Measurements from ENCODE around the gene INPPL1.

INPPL1 gene

DNA sequence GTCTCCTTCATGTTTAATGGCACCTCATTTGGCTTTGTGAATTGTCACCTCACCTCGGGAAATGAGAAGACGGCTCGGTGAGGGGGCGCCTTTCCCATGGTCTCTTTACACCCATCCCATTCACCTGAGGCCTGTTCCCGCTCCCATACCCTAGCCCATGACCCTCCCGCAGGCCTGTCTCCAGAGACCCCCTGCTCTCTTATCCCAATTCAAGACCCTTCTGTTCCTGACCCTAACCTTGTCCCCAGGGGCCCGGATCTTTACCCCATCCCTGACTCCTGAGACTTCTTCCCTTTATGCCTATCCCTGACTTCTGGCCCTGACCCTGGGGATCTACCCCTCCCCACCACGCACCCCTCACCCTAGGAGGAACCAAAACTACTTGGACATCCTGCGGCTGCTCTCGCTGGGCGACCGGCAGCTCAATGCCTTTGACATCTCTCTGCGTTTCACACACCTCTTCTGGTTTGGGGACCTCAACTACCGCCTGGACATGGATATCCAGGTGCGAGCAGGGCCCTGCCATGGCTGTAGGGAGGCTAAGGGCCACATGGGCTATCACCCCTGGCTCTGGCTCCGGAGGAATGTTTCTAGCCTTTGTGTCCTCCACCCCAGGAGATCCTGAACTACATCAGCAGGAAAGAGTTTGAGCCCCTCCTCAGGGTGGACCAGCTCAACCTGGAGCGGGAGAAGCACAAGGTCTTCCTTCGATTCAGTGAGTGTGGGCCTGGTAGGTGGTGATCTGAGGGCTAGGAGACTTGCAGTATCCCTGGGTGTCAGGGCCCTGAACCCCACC, 7.9 kb downstream of the INPPL1 start:
- no peak for DNase-seq (ENCODE audit: low read depth in 2 of 2)

- no peak for DNase-seq (ENCODE audit: low read depth in 2 of 2)
Observed at GRCh38 chr11:72233056-72233772, 8.6 kb downstream of the INPPL1 start.

GRCh38 chr11:72233773-72234513, 9.4 kb downstream of the INPPL1 start:
- no peak for DNase-seq (ENCODE audit: low read depth in 2 of 2)

- DNase-seq (ENCODE audit: low read depth in 2 of 2): no peak
Observed at GRCh38 chr11:72234514-72234830, 9.9 kb downstream of the INPPL1 start.

DNA sequence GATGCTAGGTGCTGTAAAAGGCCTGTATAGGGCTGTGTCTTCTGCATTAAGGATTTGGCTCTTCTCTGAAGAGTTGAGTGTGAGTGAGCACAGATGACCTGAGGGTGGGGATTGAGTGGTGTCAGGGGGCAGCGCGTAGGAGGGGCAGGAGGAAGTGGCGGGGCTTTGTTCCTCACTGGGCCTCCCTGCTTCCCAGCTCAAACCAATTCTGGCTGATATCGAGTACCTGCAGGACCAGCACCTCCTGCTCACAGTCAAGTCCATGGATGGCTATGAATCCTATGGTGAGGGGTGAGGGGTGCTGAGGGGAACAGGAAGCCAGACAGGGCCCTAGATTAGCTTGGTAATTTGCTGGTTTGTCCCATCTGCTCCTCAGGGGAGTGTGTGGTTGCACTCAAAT, 10.4 kb downstream of the INPPL1 start:
- DNase-seq (ENCODE audit: low read depth in 2 of 2): no peak

DNA sequence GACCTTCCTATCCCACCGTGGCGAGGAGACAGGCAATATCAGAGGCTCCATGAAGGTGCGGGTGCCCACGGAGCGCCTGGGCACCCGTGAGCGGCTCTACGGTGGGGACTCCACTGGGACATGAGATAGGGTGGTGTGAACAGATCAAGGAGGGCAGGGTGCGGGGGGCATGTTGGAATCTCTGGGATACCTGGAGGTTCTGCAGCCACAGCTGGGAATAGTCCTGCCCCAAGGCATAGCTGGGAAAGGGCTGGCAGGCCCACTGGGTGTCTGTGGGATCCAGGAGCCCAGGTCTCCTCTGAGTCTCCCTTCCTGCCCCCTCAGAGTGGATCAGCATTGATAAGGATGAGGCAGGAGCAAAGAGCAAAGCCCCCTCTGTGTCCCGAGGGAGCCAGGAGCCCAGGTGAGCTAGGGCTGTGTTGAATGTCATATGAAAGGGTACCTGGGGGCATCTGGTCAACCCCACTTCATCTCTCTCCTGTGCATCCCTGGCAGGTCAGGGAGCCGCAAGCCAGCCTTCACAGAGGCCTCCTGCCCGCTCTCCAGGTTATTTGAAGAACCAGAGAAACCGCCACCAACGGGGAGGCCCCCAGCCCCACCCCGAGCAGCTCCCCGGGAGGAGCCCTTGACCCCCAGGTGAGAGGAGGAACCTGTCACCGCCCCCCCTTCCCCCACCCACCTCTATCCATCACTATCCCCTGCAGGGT, 10.9 kb downstream of the INPPL1 start:
- DNase-seq (ENCODE audit: low read depth in 2 of 2): no peak

- DNase-seq (ENCODE audit: low read depth in 2 of 2): no peak
Observed at GRCh38 chr11:72236083-72236697, 11.6 kb downstream of the INPPL1 start.

GRCh38 chr11:72236774-72237111, 12.2 kb downstream of the INPPL1 start:
- DNase-seq (ENCODE audit: low read depth in 2 of 2): no peak

DNA sequence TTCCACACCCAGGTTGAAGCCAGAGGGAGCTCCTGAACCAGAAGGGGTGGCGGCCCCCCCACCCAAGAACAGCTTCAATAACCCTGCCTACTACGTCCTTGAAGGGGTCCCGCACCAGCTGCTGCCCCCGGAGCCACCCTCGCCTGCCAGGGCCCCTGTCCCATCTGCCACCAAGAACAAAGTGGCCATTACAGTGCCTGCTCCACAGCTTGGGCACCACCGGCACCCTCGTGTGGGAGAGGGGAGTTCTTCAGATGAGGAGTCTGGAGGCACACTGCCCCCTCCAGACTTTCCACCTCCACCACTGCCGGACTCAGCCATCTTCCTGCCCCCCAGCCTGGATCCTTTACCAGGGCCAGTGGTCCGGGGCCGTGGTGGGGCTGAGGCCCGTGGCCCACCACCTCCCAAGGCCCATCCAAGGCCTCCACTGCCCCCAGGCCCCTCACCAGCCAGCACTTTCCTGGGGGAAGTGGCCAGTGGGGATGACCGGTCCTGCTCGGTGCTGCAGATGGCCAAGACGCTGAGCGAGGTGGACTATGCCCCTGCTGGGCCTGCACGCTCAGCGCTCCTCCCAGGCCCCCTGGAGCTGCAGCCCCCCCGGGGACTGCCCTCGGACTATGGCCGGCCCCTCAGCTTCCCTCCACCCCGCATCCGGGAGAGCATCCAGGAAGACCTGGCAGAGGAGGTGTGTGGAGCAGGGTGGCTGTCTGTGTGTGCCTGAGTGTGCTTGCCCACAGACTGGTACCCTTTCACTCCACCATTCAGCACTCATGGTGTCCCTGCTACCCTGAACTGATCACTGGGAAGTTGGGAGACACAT, 12.8 kb downstream of the INPPL1 start:
- no peak for DNase-seq (ENCODE audit: low read depth in 2 of 2)

GRCh38 chr11:72238040-72238450, 13.5 kb downstream of the INPPL1 start:
- peak; percentile 36 to 37 for DNase-seq (ENCODE audit: low read depth in 2 of 2)

- DNase-seq (ENCODE audit: low read depth in 2 of 2): no peak
Observed at GRCh38 chr11:72238492-72239312, 14.1 kb downstream of the INPPL1 start.

GRCh38 chr11:72239313-72239848, 14.8 kb downstream of the INPPL1 start:
- no peak for DNase-seq (ENCODE audit: low read depth in 2 of 2)

DNA sequence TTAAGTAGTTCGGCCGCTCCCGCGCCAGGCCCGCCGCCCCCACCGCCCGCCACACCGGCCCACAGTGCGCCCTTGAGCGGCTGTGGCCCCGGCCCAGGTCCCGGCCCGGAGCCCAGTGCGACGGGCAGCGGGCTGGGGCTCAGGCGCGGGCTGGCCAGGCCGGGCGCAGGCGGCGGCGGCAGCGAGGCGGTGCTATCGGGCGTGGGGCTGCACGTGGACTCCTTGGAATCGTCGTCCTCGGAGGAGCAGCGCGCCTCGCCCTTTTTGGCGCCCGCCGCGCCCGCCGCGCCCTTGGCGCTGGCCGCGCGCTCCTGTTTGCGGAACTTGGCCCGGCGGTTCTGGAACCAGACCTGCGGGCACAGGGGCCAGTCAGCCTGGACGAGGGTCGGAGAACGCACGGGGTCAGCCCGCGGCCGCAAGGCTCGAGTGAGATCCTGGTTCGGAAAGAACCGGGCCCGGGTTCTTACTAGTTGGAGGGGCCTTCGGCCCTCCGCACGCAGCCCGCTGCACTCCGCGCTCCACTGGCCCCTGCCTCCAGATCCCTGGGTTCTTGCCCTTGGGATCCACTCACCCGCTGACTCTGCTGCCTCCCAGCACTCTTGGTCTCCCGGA, 15.4 kb downstream of the INPPL1 start:
- DNase-seq (ENCODE audit: low read depth in 2 of 2): no peak

DNA sequence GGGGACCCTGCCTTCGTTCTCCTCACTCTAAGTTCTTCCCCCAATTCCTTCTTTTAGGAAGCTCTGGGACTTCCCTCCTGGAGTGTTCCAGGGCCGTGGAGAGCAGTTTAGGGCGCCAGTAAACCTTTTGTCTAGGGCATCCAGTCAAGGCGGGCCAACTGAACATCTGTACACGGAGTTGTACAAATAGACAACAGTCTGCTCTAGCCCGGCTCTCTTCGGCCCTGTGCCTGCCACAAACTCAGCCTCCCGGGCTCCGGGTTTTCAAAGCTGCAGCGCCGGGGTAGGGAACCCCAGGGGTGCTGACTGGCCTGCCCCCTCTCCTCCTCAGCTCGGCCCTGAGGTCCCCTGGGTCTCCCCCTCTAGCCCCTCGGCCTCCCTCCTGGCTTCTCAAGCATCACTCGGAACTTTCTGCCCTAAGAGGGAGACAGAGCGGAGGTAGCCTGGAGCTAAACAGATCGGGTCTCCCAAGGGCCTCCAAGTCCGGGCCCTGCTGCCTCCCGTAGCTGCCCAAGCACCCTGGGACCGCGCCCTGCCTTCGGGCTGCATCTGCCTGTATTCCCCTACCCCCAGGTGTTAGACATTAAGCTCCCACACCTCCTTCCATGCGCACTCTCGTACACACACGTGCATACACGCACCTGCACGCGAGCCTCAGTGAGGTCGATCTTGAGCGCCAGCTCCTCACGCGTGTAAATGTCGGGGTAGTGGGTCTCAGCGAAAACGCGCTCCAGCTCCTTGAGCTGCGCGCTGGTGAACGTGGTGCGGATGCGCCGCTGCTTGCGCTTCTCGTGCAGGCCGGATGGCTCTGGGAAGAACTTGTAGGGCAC, 16.1 kb downstream of the INPPL1 start:
- no peak for DNase-seq (ENCODE audit: low read depth in 2 of 2)

GRCh38 chr11:72241291-72241781, 16.8 kb downstream of the INPPL1 start:
- no peak for DNase-seq (ENCODE audit: low read depth in 2 of 2)

DNA sequence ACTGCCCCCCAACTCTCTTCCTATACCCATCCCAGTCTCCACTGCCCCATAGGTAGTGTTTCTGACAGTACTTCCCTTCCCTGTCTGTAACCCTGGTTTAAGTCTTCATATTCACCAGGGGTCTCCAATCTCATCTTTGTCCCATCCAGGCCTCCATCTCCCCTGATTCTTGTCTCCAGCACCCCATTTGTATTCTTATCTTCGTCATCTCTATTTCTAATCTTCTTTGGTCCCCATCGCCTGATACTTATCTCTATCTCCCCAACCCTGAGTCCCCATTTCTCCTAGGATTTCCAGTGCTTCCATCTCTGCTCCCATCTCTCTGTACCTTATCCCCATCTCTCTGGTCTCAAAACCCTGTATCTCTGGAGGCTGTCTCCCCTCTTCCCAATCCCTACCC, 17.6 kb downstream of the INPPL1 start:
- no peak for DNase-seq (ENCODE audit: low read depth in 2 of 2)

GRCh38 chr11:72243173-72244059, 18.8 kb downstream of the INPPL1 start:
- no peak for DNase-seq (ENCODE audit: low read depth in 2 of 2)
